Measurements from ENCODE around the gene ASCC3.

DNA sequence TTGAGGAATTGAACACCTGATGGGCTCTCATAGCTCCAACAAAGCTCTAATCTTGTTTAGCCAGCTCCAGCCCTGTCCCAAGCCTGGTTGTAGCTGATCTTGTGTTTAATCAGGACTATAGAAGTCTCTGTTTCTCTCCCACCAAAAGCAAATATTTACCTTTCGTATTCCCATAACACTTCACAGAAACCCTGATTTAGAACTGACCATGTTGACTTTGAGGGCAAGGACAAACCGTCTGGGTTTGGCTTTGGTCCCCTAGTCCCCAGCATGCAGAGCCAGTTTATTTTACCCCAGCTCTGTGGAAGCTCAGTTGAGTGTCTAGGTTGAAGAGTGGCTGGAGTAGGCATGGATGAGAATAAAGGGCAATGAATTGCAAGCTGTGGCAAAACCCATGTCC is 398.4 kb downstream of the ASCC3 start:
- TF ChIP-seq, protein P1, sequence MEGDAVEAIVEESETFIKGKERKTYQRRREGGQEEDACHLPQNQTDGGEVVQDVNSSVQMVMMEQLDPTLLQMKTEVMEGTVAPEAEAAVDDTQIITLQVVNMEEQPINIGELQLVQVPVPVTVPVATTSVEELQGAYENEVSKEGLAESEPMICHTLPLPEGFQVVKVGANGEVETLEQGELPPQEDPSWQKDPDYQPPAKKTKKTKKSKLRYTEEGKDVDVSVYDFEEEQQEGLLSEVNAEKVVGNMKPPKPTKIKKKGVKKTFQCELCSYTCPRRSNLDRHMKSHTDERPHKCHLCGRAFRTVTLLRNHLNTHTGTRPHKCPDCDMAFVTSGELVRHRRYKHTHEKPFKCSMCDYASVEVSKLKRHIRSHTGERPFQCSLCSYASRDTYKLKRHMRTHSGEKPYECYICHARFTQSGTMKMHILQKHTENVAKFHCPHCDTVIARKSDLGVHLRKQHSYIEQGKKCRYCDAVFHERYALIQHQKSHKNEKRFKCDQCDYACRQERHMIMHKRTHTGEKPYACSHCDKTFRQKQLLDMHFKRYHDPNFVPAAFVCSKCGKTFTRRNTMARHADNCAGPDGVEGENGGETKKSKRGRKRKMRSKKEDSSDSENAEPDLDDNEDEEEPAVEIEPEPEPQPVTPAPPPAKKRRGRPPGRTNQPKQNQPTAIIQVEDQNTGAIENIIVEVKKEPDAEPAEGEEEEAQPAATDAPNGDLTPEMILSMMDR (conservative IDR thresholded peaks at IDR 0.05; ENCODE audit: low read depth, low read length): no peak
- TF ChIP-seq RAD21 (IDR thresholded peaks at IDR 0.05; ENCODE audit: low read length): no peak
- no peak for TF ChIP-seq CEBPB (IDR thresholded peaks at IDR 0.05; ENCODE audit: low read depth, low read length)
- TF ChIP-seq POLR2A (IDR thresholded peaks at IDR 0.05; ENCODE audit: low read depth, low read length): no peak
- no peak for TF ChIP-seq MAFK (IDR thresholded peaks at IDR 0.05; ENCODE audit: low read depth, low read length)
- no peak for TF ChIP-seq RCOR1 (IDR thresholded peaks at IDR 0.05; ENCODE audit: insufficient replicate concordance, low read length)
- TF ChIP-seq FOS (IDR thresholded peaks at IDR 0.05; ENCODE audit: low read depth, low read length): no peak
- TF ChIP-seq, protein P2, sequence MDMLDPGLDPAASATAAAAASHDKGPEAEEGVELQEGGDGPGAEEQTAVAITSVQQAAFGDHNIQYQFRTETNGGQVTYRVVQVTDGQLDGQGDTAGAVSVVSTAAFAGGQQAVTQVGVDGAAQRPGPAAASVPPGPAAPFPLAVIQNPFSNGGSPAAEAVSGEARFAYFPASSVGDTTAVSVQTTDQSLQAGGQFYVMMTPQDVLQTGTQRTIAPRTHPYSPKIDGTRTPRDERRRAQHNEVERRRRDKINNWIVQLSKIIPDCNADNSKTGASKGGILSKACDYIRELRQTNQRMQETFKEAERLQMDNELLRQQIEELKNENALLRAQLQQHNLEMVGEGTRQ (IDR thresholded peaks at IDR 0.05; ENCODE audit: low read depth, low read length): no peak
- no peak for TF ChIP-seq SMC3 (IDR thresholded peaks at IDR 0.05; ENCODE audit: low read depth, low read length)
